ENCODE data around the gene DHRS3.

The DHRS3 gene

GRCh38 chr1:12625276-12625675 lies 7.3 kb upstream of the DHRS3 start:
- peaks cover 21% of the 10 kb centered on the region for H3K4me1 ChIP-seq (ENCODE audit: control insufficient read depth, insufficient read depth, low read length)
- no peak overlapping the region for H3K27ac ChIP-seq (ENCODE audit: low read depth, low read length)
- no peak overlapping the region for H3K9ac ChIP-seq (ENCODE audit: low read length)
- H3K27me3 ChIP-seq (ENCODE audit: control insufficient read depth, insufficient read depth, low read length) = no peaks in the 10 kb centered on the region
- H3K4me3 ChIP-seq (ENCODE audit: low read depth, low read length) = no peak overlapping the region
- no peaks in the 10 kb centered on the region for H3K36me3 ChIP-seq (ENCODE audit: control insufficient read depth, insufficient read depth, low read length)
- no peaks in the 10 kb centered on the region for H3K9me3 ChIP-seq (ENCODE audit: control insufficient read depth, insufficient read depth, low read depth, low read length)

GRCh38 chr1:12622506-12622905 lies 4.5 kb upstream of the DHRS3 start:
- no peaks in the 10 kb centered on the region for H3K36me3 ChIP-seq (ENCODE audit: control insufficient read depth, insufficient read depth, low read length)
- H3K27me3 ChIP-seq (ENCODE audit: control insufficient read depth, insufficient read depth, low read length) = no peaks in the 10 kb centered on the region
- H3K4me1 ChIP-seq (ENCODE audit: control insufficient read depth, insufficient read depth, low read length) = peaks cover 14% of the 10 kb centered on the region
- no peaks in the 10 kb centered on the region for H3K9me3 ChIP-seq (ENCODE audit: control insufficient read depth, insufficient read depth, low read depth, low read length)
- no peak overlapping the region for H3K4me3 ChIP-seq (ENCODE audit: low read depth, low read length)
- no peak overlapping the region for H3K9ac ChIP-seq (ENCODE audit: low read length)
- no peak overlapping the region for H3K27ac ChIP-seq (ENCODE audit: low read depth, low read length)

GRCh38 chr1:12621346-12622335 lies 3.6 kb upstream of the DHRS3 start:
- Histone ChIP-seq H3K9me3 (ENCODE audit: control insufficient read depth, insufficient read depth, low read depth, low read length) (no peaks in the 10 kb centered on the region), H3K27me3 (ENCODE audit: control insufficient read depth, insufficient read depth, low read length) (peaks cover 3% of the 10 kb centered on the region; the same call in 1 of the 2 replicates), H3K36me3 (ENCODE audit: control insufficient read depth, insufficient read depth, low read length) (no peaks in the 10 kb centered on the region), H3K9ac (ENCODE audit: low read length) (no peak overlapping the region), H3K4me3 (ENCODE audit: low read depth, low read length) (no peak overlapping the region), H3K27ac (ENCODE audit: low read depth, low read length) (no peak overlapping the region), H3K4me1 (ENCODE audit: control insufficient read depth, insufficient read depth, low read length) (peaks cover 14% of the 10 kb centered on the region)

- H3K4me3 ChIP-seq (ENCODE audit: low read depth, low read length) = no peak overlapping the region
- H3K4me1 ChIP-seq (ENCODE audit: control insufficient read depth, insufficient read depth, low read length) = peaks cover 14% of the 10 kb centered on the region
- H3K27ac ChIP-seq (ENCODE audit: low read depth, low read length) = no peak overlapping the region
- H3K36me3 ChIP-seq (ENCODE audit: control insufficient read depth, insufficient read depth, low read length) = no peaks in the 10 kb centered on the region
- H3K9ac ChIP-seq (ENCODE audit: low read length) = no peak overlapping the region
- H3K27me3 ChIP-seq (ENCODE audit: control insufficient read depth, insufficient read depth, low read length) = peaks cover 3% of the 10 kb centered on the region; the same call in 1 of the 2 replicates
- no peaks in the 10 kb centered on the region for H3K9me3 ChIP-seq (ENCODE audit: control insufficient read depth, insufficient read depth, low read depth, low read length)
Observed at GRCh38 chr1:12620931-12621330, 2.9 kb upstream of the DHRS3 start.

- no peak overlapping the region for H3K4me3 ChIP-seq (ENCODE audit: low read depth, low read length)
- H3K9me3 ChIP-seq (ENCODE audit: control insufficient read depth, insufficient read depth, low read depth, low read length) = no peaks in the 10 kb centered on the region
- H3K27me3 ChIP-seq (ENCODE audit: control insufficient read depth, insufficient read depth, low read length) = peaks cover 3% of the 10 kb centered on the region; the same call in 1 of the 2 replicates
- H3K36me3 ChIP-seq (ENCODE audit: control insufficient read depth, insufficient read depth, low read length) = no peaks in the 10 kb centered on the region
- H3K27ac ChIP-seq (ENCODE audit: low read depth, low read length) = no peak overlapping the region
- H3K4me1 ChIP-seq (ENCODE audit: control insufficient read depth, insufficient read depth, low read length) = peaks cover 17% of the 10 kb centered on the region
- peak overlapping the region; percentile 20 for H3K9ac ChIP-seq (ENCODE audit: low read length)
Observed at GRCh38 chr1:12620488-12620865, 2.5 kb upstream of the DHRS3 start.

GRCh38 chr1:12619792-12620487 lies 1.9 kb upstream of the DHRS3 start:
- H3K27ac ChIP-seq (ENCODE audit: low read depth, low read length) = no peak overlapping the region
- H3K4me1 ChIP-seq (ENCODE audit: control insufficient read depth, insufficient read depth, low read length) = peaks cover 22% of the 10 kb centered on the region

GRCh38 chr1:12618965-12619791 lies 1.2 kb upstream of the DHRS3 start:
- Histone ChIP-seq H3K9me3 (ENCODE audit: control insufficient read depth, insufficient read depth, low read depth, low read length) (no peaks in the 10 kb centered on the region), H3K27ac (ENCODE audit: low read depth, low read length) (peak overlapping the region; percentile 77; the same call in 1 of the 2 replicates), H3K4me1 (ENCODE audit: control insufficient read depth, insufficient read depth, low read length) (peaks cover 29% of the 10 kb centered on the region), H3K27me3 (ENCODE audit: control insufficient read depth, insufficient read depth, low read length) (peaks cover 3% of the 10 kb centered on the region; the same call in 1 of the 2 replicates), H3K9ac (ENCODE audit: low read length) (peak overlapping the region; percentile 74), H3K36me3 (ENCODE audit: control insufficient read depth, insufficient read depth, low read length) (no peaks in the 10 kb centered on the region), H3K4me3 (ENCODE audit: low read depth, low read length) (peak overlapping the region; percentile 73)

More at GRCh38 chr1:12619792-12620487, 1.9 kb upstream of the DHRS3 start:
- Histone ChIP-seq H3K9ac (ENCODE audit: low read length) (peak overlapping the region; percentile 74), H3K9me3 (ENCODE audit: control insufficient read depth, insufficient read depth, low read depth, low read length) (no peaks in the 10 kb centered on the region), H3K4me3 (ENCODE audit: low read depth, low read length) (peak overlapping the region; percentile 73), H3K27me3 (ENCODE audit: control insufficient read depth, insufficient read depth, low read length) (peaks cover 3% of the 10 kb centered on the region; the same call in 1 of the 2 replicates), H3K36me3 (ENCODE audit: control insufficient read depth, insufficient read depth, low read length) (no peaks in the 10 kb centered on the region)

GRCh38 chr1:12618661-12618964 lies 603 bp upstream of the DHRS3 start:
- peaks cover 29% of the 10 kb centered on the region for H3K4me1 ChIP-seq (ENCODE audit: control insufficient read depth, insufficient read depth, low read length)
- H3K9me3 ChIP-seq (ENCODE audit: control insufficient read depth, insufficient read depth, low read depth, low read length) = no peaks in the 10 kb centered on the region
- peak overlapping the region; percentile 74 for H3K9ac ChIP-seq (ENCODE audit: low read length)
- H3K27me3 ChIP-seq (ENCODE audit: control insufficient read depth, insufficient read depth, low read length) = peaks cover 3% of the 10 kb centered on the region; the same call in 1 of the 2 replicates
- H3K4me3 ChIP-seq (ENCODE audit: low read depth, low read length) = peak overlapping the region; percentile 73
- no peaks in the 10 kb centered on the region for H3K36me3 ChIP-seq (ENCODE audit: control insufficient read depth, insufficient read depth, low read length)
- H3K27ac ChIP-seq (ENCODE audit: low read depth, low read length) = peak overlapping the region; percentile 77

- no peak overlapping the region for H3K9ac ChIP-seq (ENCODE audit: low read length)
- H3K27ac ChIP-seq (ENCODE audit: low read depth, low read length) = 0 out of 2 replicates have a peak overlapping the region, but pooled peaks have one; percentile 77
Observed at GRCh38 chr1:12617511-12617900, 504 bp downstream of the DHRS3 start.

GRCh38 chr1:12616709-12617373 lies 1.2 kb downstream of the DHRS3 start:
- Histone ChIP-seq H3K9ac (ENCODE audit: low read length) (peak overlapping the region; percentile 67), H3K27me3 (ENCODE audit: control insufficient read depth, insufficient read depth, low read length) (peaks cover 6% of the 10 kb centered on the region; the same call in 1 of the 2 replicates), H3K36me3 (ENCODE audit: control insufficient read depth, insufficient read depth, low read length) (peaks cover 8% of the 10 kb centered on the region; the same call in 1 of the 2 replicates), H3K4me1 (ENCODE audit: control insufficient read depth, insufficient read depth, low read length) (peaks cover 33% of the 10 kb centered on the region), H3K4me3 (ENCODE audit: low read depth, low read length) (peak overlapping the region; percentile 73), H3K9me3 (ENCODE audit: control insufficient read depth, insufficient read depth, low read depth, low read length) (no peaks in the 10 kb centered on the region), H3K27ac (ENCODE audit: low read depth, low read length) (peak overlapping the region; percentile 55; the same call in 1 of the 2 replicates)

More at GRCh38 chr1:12617511-12617900, 504 bp downstream of the DHRS3 start:
- Histone ChIP-seq H3K4me1 (ENCODE audit: control insufficient read depth, insufficient read depth, low read length) (peaks cover 30% of the 10 kb centered on the region), H3K27me3 (ENCODE audit: control insufficient read depth, insufficient read depth, low read length) (peaks cover 3% of the 10 kb centered on the region; the same call in 1 of the 2 replicates), H3K9me3 (ENCODE audit: control insufficient read depth, insufficient read depth, low read depth, low read length) (no peaks in the 10 kb centered on the region), H3K36me3 (ENCODE audit: control insufficient read depth, insufficient read depth, low read length) (peaks cover 1% of the 10 kb centered on the region; the same call in 1 of the 2 replicates), H3K4me3 (ENCODE audit: low read depth, low read length) (peak overlapping the region; percentile 73)

Data from HUES6 (cell line).